IPS-18a (cell line): ENCODE measurements around the gene RNASE1.
"Not testable (repeated sequence)": the region's sequence is repeated elsewhere in the genome, so short reads cannot be mapped to it uniquely, and the experiment has no call there.

Source experiments
- H3K27ac ChIP-seq: one replicate; pipeline ENCODE4 v1.5.1; 2013; ENCODE audit warnings: low read length
- H3K27me3 ChIP-seq: one replicate; pipeline ENCODE4 v1.6.1; 2013; ENCODE audit warnings: mild to moderate bottlenecking, low read length; ENCODE audit not compliant: control insufficient read depth, insufficient read depth
- H3K36me3 ChIP-seq: one replicate; pipeline ENCODE4 v1.6.1; 2013; ENCODE audit warnings: low read depth, low read length; ENCODE audit not compliant: control insufficient read depth
- H3K4me1 ChIP-seq: one replicate; pipeline ENCODE4 v1.6.1; 2013; ENCODE audit warnings: low read depth, low read length; ENCODE audit not compliant: control insufficient read depth
- H3K4me3 ChIP-seq: one replicate; pipeline ENCODE4 v1.5.1; 2013; ENCODE audit warnings: low read length
- H3K9ac ChIP-seq: one replicate; pipeline ENCODE4 v1.6.1; 2013; ENCODE audit warnings: mild to moderate bottlenecking, low read length, moderate library complexity
- H3K9me3 ChIP-seq: one replicate; pipeline ENCODE4 v1.6.1; 2013; ENCODE audit warnings: low read depth, low read length; ENCODE audit not compliant: control insufficient read depth

The RNASE1 gene

DNA sequence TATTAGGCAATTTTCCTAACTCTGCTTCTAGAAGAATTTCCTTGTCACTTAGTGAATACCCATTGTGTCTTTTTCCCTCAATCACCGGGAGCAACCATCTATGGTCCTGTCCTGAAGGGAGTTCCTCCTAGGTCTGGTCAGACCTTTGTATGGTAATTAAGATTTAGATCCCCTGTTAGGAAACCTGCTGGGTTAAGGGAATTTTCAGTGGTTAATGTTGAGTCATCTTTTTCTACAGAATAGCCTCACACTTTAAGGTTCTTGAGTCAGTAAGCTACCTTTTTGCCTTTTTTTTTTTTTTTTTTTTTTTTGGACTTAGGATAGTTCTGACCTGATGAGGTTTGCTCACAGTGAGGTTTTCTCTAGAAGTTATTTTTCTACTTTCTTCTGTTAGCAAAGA, 24.0 kb upstream of the RNASE1 start:
- not testable (repeated sequence) for H3K27ac ChIP-seq, H3K9me3 ChIP-seq, H3K36me3 ChIP-seq, H3K9ac ChIP-seq, H3K27me3 ChIP-seq
- H3K4me1 ChIP-seq = peaks cover 11% of the 10 kb centered on the region
- H3K4me3 ChIP-seq = peak overlapping the region; percentile 3

DNA sequence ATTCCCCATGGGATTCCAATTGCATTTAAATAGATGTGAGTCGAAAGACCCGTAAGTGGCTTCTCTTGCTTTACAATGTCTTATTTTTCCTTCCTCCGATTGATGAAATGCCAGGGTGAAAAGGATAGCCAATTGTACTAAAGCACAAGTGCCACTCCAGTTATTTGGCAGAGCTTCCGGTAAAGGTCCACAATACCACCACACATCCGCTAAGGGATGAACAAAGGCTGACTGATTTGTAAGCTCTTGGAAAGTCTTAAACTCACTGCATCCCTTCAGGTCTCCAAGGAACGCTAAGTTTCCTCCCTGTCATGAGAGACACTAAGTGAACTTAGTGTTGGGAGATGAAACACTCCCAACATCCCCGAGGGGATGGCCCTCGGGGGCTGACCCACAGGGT, 21.2 kb upstream of the RNASE1 start:
- Histone ChIP-seq H3K27ac (no peak overlapping the region), H3K27me3 (no peaks in the 10 kb centered on the region), H3K4me3 (no peak overlapping the region), H3K9me3 (no peaks in the 10 kb centered on the region), H3K4me1 (peaks cover 24% of the 10 kb centered on the region), H3K36me3 (no peaks in the 10 kb centered on the region), H3K9ac (no peak overlapping the region)

DNA sequence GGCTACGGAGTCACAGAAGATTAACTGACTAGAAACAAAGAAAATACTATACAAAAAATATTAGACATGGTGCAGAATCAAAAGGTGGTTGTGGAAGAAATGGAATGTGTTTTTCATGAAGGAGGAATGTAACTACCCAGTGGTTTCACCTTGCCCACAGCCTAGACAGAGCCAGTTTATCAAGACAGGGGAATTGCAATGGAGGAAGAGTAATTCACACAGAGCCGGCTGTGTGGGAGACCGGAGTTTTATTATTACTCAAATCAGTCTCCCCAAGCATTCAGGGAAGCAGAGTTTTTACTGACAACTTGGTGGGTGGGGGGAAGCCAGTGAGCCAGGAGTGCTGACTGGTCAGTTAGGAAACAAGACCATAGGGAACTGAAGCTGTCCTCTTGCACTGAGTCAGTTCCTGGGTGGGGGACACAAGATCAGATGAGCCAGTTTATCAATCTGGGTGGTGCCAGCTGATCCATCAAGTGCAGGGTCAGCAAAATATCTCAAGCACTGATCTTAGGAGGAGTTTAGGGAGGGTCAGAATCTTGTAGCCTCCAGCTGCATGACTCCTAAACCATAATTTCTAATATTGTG, 19.0 kb upstream of the RNASE1 start:
- not testable (repeated sequence) for H3K27me3 ChIP-seq, H3K9me3 ChIP-seq, H3K4me3 ChIP-seq, H3K27ac ChIP-seq, H3K36me3 ChIP-seq
- peaks cover 24% of the 10 kb centered on the region for H3K4me1 ChIP-seq
- peak overlapping the region; percentile 4 for H3K9ac ChIP-seq

DNA sequence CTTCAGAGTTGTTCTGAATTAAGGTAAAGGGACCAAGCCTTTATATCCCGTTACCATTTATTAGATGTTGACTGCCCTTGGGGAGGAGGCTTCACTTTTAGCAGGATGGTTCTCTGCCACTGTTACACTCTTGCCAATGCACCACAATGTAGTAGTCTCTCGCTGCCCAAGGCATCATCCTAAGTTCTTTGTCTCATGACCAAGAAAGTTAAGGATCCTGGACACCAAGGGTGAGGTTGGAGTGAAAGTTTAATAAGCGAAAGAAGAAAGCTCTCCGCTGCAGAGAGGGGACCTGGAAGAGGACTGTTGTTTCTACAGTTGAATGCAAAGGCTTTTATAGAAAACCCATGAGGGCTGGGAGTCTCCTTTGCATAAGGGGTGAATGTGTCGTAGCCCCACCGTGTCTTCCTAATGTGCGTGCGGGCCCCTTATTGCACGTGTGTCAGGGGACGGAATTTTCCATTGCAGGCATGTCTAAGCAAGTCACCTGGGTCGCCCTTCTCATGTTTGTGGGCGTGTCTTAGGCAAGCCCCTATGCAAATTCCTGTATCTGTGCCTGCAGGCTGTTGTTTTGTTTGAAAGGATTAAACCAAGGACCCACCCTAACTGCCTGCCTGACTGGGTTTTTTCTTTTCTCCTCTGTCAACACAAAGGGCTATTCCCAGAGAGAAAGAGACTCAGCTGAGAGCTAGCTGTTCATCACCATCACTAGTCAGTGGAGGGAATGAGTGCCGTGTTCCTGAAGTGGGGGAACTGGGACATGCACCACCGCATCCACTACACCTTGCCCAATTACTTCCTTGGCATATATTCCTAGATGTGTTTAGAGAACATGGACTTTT, 17.6 kb upstream of the RNASE1 start:
- peaks cover 24% of the 10 kb centered on the region for H3K4me1 ChIP-seq
- no peak overlapping the region for H3K4me3 ChIP-seq
- no peaks in the 10 kb centered on the region for H3K27me3 ChIP-seq
- no peak overlapping the region for H3K27ac ChIP-seq
- no peak overlapping the region for H3K9ac ChIP-seq
- no peaks in the 10 kb centered on the region for H3K36me3 ChIP-seq
- no peaks in the 10 kb centered on the region for H3K9me3 ChIP-seq

DNA sequence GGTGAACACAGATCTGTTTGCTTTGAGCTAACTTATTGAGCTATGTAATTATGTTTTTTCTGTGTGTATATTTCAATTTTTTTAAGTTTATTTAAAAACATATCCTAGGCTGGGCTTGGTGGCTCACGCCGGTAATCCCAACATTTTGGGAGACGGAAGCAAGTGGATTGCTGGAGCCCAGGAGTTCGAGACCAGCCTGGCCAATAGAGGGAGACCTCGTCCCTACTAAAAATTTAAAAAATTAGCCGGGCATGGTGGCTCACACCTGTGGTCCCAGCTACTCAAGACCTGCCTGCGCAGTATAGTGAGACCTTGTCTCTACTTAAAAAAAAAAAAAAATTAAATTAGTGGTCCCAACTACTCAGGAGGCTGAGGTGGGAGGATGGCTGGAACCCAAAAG, 16.2 kb upstream of the RNASE1 start:
- no peaks in the 10 kb centered on the region for H3K27me3 ChIP-seq

DNA sequence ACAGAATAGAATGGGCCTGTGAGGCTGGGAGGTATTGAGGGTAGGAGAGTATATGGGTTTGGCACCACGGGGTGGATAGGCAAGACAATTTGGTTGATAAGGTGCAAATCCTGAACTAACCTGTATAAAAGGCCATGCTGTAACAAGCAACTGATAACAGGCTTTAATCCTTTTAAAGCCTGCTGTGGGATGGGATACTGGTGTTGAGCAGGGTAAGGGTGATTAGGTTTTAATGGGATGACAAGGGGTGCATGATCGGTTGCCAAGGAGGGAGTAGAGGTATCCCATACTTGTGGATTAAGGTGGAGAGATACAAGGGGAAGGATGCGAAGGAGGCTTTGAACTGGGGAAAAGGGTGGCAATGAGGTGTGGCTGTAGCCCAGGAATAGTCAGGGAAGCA, 13.3 kb upstream of the RNASE1 start:
- not testable (repeated sequence) for H3K4me1 ChIP-seq, H3K4me3 ChIP-seq, H3K27ac ChIP-seq, H3K27me3 ChIP-seq, H3K9me3 ChIP-seq, H3K9ac ChIP-seq, H3K36me3 ChIP-seq

More for the DNA sequence above, 16.2 kb upstream of the RNASE1 start:
- Histone ChIP-seq H3K4me3 (no peak overlapping the region), H3K9me3 (no peaks in the 10 kb centered on the region), H3K36me3 (no peaks in the 10 kb centered on the region), H3K4me1 (peaks cover 23% of the 10 kb centered on the region), H3K9ac (no peak overlapping the region), H3K27ac (no peak overlapping the region)

DNA sequence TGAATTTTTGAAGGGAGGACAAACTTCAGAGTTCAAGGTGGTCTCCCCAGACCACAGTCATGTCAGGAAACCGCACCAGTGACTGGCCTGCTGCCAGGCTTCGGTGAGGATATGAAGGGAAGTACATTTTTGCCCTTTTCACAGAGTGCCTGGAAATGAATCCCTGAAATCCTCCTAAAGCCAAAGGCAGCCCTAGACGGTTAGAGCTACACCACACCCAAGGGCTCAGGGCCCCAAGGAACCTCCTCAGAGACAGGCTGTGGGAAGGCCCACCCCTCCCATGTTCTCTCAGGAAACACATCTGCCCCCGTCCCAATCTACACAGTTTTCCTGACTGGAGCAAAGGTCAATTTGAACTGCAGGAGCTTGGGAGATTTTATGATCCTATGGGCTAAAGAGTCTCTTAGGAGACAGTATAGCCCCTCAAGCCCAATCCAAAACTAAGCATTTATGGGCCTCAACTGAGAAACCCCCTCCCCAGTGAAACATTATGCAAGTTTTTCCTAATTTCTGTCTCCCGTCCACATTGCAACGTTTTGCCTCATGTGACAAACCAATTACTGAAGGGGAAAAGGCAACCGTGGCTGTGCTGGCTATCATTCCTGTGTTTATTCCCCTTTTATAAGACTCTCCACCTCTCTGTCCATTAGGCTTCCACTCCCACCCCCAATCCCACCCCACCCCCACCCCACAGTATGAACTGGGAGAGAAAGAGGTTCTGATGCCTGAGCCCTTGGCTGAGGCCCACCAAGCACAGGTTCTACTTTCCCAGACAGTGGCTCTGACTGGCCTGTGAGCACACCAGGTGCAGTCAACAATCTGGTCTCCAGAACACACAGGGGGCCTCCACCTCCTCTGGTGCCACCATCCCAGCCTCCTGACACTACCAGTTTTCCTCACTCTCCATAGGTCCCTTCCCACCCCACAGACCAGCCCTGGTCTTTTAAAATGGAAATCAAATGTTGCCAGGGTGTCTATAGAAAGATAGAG, 9.6 kb upstream of the RNASE1 start:
- no peaks in the 10 kb centered on the region for H3K9me3 ChIP-seq
- H3K4me1 ChIP-seq = no peaks in the 10 kb centered on the region
- no peak overlapping the region for H3K9ac ChIP-seq
- H3K27ac ChIP-seq = no peak overlapping the region
- H3K4me3 ChIP-seq = no peak overlapping the region
- no peaks in the 10 kb centered on the region for H3K36me3 ChIP-seq
- H3K27me3 ChIP-seq = no peaks in the 10 kb centered on the region

DNA sequence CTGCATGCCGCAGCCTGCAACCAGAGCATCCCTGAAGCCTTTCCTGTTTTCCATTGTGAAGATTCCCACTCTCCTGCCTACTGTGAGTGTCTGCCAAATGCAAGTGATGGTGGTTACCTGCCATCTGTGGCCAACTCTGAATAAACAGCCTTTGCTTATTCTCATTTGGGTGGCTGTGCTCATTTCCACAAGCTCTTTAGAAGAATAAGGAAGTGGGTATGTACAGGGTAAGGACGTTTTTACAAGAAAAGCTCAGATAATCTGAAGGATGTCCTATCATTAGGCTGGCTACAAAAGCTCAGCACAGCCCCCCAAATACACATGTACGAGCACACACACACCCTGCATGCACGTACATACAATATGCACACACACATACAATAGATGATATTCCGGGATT, 7.3 kb upstream of the RNASE1 start:
- Histone ChIP-seq H3K4me1 (no peaks in the 10 kb centered on the region), H3K9me3 (no peaks in the 10 kb centered on the region), H3K4me3 (no peak overlapping the region), H3K27me3 (no peaks in the 10 kb centered on the region), H3K27ac (no peak overlapping the region), H3K36me3 (no peaks in the 10 kb centered on the region), H3K9ac (no peak overlapping the region)

DNA sequence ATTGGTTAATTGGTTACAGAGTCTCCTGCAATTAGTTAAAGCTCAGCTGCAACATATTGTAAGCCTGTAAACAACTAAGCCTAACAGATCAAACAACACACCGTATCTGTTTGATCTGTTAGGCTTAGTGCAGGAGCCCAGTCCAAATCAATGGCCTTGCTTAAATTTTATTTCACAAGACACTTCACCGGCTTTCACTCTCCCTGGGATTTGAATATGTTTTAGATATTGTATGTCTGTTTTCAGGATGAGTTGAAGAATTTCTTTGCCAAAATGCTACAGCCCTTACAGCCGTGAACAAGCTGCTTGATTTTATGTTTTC, 5.5 kb upstream of the RNASE1 start:
- H3K36me3 ChIP-seq = no peaks in the 10 kb centered on the region
- no peaks in the 10 kb centered on the region for H3K9me3 ChIP-seq
- H3K27me3 ChIP-seq = no peaks in the 10 kb centered on the region
- no peak overlapping the region for H3K27ac ChIP-seq
- H3K4me3 ChIP-seq = no peak overlapping the region
- H3K4me1 ChIP-seq = peaks cover 3% of the 10 kb centered on the region
- no peak overlapping the region for H3K9ac ChIP-seq

DNA sequence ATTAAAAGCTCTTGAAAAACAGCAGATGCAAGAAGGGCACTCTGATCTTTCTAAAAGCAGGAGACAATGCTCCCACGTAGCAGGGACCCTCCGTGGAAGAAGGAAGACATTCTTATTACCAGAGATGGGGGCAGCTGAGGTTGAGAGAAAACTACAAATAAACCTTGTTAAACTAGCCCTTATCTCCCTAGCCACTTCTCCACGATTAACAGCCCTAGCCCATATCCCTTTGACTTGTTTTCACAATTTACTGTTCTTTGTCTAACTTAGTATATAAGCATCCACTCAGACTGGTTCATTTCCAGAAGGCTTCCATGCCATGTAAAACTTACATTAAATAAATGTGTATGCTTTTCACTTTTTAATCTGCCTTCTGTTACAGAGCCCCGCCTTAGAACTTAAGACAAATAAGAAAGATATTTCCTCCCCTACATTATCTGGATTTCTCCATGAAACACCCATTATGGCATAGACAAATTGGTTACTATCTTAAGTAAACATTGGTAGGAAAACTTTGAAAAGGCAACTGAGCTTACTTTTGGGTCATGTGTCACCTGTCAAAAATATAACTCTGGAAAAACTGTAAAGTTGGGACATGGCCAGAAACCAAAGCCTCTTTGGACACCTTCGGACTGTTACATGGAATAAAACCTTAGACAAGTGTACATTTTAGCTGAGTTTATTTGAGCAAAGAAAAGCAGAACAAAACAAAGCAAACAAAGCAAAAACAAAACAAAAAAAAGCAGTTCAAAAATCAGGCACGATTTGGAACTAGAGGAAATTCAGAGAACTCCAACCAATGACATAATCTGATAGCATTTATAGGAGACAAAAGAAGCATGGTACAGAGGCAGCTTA, 4.9 kb upstream of the RNASE1 start:
- Histone ChIP-seq H3K9ac (no peak overlapping the region), H3K27me3 (no peaks in the 10 kb centered on the region), H3K9me3 (no peaks in the 10 kb centered on the region), H3K4me3 (no peak overlapping the region), H3K4me1 (peaks cover 3% of the 10 kb centered on the region), H3K27ac (no peak overlapping the region), H3K36me3 (no peaks in the 10 kb centered on the region)

DNA sequence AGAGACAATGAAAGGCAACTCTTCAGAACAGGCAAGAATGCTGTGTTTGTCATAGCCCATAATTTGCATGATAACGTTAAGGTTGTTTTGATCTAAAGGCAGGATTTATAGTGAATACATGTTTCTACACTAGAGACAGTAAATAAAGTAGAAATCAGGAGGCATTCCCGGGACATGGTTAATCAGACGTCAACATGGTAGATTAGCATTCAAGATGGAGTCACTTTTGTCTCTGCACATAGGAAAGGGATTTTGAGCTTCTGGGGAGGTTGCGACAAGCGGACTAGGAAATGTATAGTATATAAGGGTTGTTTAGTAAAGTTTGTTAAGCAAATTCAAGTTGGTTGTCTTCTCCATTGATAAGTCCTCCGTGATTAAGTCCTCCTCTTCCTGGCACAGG, 2.8 kb upstream of the RNASE1 start:
- no peaks in the 10 kb centered on the region for H3K27me3 ChIP-seq
- no peak overlapping the region for H3K4me3 ChIP-seq
- H3K9me3 ChIP-seq = no peaks in the 10 kb centered on the region
- H3K4me1 ChIP-seq = peaks cover 9% of the 10 kb centered on the region
- H3K9ac ChIP-seq = no peak overlapping the region
- H3K27ac ChIP-seq = no peak overlapping the region
- no peaks in the 10 kb centered on the region for H3K36me3 ChIP-seq
